Large intestine (tissue), 3 donors: ENCODE data around the gene GFRA1. TPM values are rescaled to one million over a fixed set of nuclear protein-coding genes. Genes with fewer than 3 reads are reported as not detected.

Experiments used
- DNase-seq, 2 donors: peaks; one replicate each; pipeline versions ENCODE4 v3.0.0 to v3.0.0-alpha.2; 2013
- H3K27ac ChIP-seq: one replicate; pipeline ENCODE4 v1.5.1; 2013; ENCODE audit warnings: low read length
- H3K27me3 ChIP-seq: 2 replicates; pipeline ENCODE4 v1.6.1; 2013; ENCODE audit warnings: low read length; ENCODE audit not compliant: control insufficient read depth, insufficient read depth
- H3K36me3 ChIP-seq: 2 replicates; pipeline ENCODE4 v1.6.1; 2013; ENCODE audit warnings: low read length; ENCODE audit not compliant: control insufficient read depth, insufficient read depth
- H3K4me1 ChIP-seq: one replicate; pipeline ENCODE4 v1.6.1; 2013; ENCODE audit warnings: low read length; ENCODE audit not compliant: control insufficient read depth, insufficient read depth
- H3K4me3 ChIP-seq: one replicate; pipeline ENCODE4 v1.5.1; 2013; ENCODE audit warnings: low read length
- H3K9me3 ChIP-seq: one replicate; pipeline ENCODE4 v1.6.1; 2013; ENCODE audit warnings: mild to moderate bottlenecking, low read depth, low read length, moderate library complexity; ENCODE audit not compliant: control insufficient read depth
- WGBS: methylation state at CpG from one replicate; pipeline ENCODE4 v1.1.5; 2013; ENCODE audit warnings: low lambda C conversion rate; ENCODE audit not compliant: insufficient coverage; 5-methylcytosine and 5-hydroxymethylcytosine counted together
- polyA plus RNA-seq: library from polyadenylated mRNA; unstranded; fragments of 120-200 nt; gene quantifications from one replicate; pipeline ENCODE4 v1.2.1, GENCODE V29; 2013

Gene GFRA1
- polyA plus RNA-seq, 1 donor = 17.4 TPM

DNA sequence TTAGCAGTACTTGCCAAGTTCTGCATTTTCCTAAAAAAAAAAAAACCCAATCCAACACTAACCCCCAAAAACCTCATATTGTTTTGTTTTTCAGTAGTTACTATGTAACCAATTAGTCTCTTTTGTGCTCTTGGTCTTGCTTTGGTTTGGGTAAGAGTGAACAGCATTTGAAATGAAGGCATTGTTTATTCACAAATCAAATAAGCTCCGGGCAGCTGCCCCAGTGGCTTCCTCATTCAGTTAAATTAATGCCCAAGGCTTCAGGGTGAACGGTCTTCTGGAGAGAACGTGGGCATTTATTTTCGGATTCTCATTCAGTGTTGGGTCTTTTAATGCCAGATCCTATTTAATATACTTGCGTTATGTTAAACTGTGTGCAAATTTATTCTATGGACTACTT lies 108.7 kb downstream of the GFRA1 start:
- Histone ChIP-seq H3K27me3 (no peaks in the 10 kb centered on the region), H3K36me3 (no peaks in the 10 kb centered on the region), H3K27ac (no peak overlapping the region), H3K4me1 (peaks cover 3% of the 10 kb centered on the region), H3K9me3 (no peaks in the 10 kb centered on the region), H3K4me3 (no peak overlapping the region)
- DNase-seq = peak in 1 of 2 donors; percentile 2
- WGBS = 80% methylated on average over 1 of the region's 5 CpGs

DNA sequence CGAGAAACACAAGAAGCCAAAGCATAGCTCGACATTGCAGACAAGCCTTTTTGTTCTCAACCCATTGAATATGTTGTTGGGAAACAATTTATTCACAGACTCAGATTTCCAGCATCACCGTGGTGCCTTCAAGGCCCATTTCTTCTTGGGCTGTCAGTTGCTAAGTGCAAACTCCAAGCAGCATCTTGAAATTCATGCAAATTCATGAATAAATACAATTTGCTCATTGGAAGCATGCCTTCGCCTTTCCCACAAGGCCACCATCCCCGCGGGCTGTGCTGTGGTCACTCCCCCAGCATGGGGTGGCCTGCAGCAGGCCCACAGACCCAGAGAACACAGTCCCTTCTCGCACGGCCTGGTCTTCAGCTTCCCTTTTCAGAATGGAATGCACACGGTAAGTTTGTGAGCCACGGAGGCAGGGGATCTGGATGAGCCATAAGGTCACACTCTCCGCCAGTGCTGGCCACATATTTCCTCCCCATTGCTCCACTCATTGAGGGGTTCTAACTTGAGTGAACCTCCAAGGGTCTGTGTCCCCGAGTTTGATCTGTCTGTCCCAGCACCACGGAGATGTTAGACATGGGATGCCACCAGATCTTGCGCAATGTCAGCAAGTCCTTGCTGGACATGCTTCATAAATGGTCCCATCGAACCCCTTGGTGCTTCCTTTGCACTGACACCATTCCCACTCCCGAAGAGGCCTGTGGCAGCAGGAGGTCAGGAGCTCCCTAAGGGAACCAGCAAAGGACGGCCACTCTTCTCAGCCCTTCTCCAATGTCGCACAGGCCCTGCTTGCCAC lies 109.5 kb downstream of the GFRA1 start:
- H3K4me3 ChIP-seq = no peak overlapping the region
- H3K9me3 ChIP-seq = no peaks in the 10 kb centered on the region
- H3K4me1 ChIP-seq = peaks cover 3% of the 10 kb centered on the region
- no peak overlapping the region for H3K27ac ChIP-seq
- no peak for DNase-seq
- no peaks in the 10 kb centered on the region for H3K36me3 ChIP-seq
- no CpG with 5 or more reads among the region's 18 CpGs for WGBS
- H3K27me3 ChIP-seq = no peaks in the 10 kb centered on the region

DNA sequence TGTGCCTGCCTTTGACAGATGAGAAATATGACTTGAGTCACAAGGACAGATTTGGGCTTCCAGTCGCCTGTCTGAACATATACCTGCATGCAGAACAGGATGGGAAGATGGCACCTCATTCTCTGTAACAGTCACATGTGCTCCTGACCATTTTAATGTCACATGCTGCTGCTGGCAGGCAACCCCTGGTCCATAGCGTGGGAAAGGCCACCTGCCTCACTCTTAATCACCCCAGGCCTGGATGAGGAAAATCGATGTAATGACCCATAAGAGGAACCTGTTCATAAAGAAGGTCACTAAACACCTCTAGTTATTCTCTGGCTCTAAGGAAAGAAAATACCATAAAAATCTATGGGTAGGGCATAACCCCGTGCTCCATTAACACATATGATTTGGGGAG lies 110.2 kb downstream of the GFRA1 start:
- Histone ChIP-seq H3K36me3 (no peaks in the 10 kb centered on the region), H3K4me1 (peaks cover 3% of the 10 kb centered on the region), H3K27ac (no peak overlapping the region), H3K9me3 (no peaks in the 10 kb centered on the region), H3K27me3 (no peaks in the 10 kb centered on the region), H3K4me3 (no peak overlapping the region)
- no peak for DNase-seq
- WGBS = 100% methylated on average over 1 of the region's 4 CpGs

DNA sequence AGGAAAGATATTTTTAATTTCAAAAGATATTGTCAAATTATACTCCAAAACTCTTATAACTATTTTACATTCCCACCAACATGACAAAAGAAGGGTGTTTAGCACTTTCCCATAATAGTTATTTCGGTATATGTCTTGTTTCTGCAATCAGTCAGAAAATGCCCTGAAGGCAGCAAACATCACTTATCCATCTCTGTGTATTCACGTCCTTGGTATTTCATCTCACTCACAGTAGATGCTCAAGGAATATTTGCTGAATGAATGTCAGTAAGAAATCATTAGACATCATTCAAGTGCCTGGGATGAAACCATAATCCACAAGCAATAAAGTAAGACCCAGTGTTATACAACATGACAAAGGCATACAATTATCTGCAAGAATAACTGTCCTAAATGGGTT lies 112.7 kb downstream of the GFRA1 start:
- Histone ChIP-seq H3K27me3 (no peaks in the 10 kb centered on the region), H3K4me3 (no peak overlapping the region), H3K4me1 (peaks cover 3% of the 10 kb centered on the region), H3K27ac (no peak overlapping the region), H3K36me3 (no peaks in the 10 kb centered on the region), H3K9me3 (no peaks in the 10 kb centered on the region)
- no peak for DNase-seq
- WGBS = no CpG with 5 or more reads among the region's 2 CpGs

DNA sequence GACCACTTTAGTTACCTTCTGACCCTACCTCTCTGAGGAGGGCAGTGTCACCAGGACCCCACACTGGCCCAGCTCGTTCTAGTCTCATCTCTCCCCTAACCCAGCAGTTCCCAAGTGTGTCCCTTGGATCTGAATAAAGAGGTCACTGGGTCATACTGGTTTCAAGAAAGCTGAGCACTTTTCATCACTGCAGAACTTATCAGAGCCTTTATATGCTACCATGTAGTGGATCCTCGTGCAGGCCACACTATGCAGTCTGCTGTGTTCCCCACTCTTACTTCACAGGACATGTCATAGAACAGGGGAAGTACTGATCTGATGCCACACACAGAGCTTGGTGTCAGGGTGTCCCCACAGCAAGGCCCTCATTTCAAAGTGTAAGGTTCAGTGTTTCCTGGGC lies 113.8 kb downstream of the GFRA1 start:
- H3K27ac ChIP-seq = no peak overlapping the region
- H3K9me3 ChIP-seq = no peaks in the 10 kb centered on the region
- WGBS = 100% methylated on average over 1 of the region's 2 CpGs
- H3K36me3 ChIP-seq = no peaks in the 10 kb centered on the region
- no peak overlapping the region for H3K4me3 ChIP-seq
- no peak for DNase-seq
- peaks cover 3% of the 10 kb centered on the region for H3K4me1 ChIP-seq
- H3K27me3 ChIP-seq = no peaks in the 10 kb centered on the region

DNA sequence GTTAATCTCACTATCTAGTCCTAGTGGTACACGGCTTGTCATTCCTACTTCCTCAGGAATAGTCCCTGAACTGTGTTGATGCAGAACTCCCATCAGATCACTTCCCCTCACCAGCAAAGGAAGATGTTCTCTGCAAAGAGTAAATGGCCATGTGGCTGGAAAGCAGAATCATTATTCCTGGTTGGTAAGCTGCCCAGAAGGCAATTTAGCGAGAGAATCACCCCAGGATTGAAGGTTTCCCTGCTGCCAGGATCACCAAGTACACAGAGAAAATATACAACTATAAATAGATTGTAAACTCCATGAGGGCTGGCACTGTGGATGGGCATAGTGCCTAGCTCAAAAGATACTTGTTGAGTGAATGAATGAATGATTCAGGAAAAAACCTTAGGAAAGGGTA lies 115.0 kb downstream of the GFRA1 start:
- H3K9me3 ChIP-seq = no peaks in the 10 kb centered on the region
- 100% methylated on average over 1 of the region's 2 CpGs for WGBS
- no peak overlapping the region for H3K4me3 ChIP-seq
- no peak for DNase-seq
- no peaks in the 10 kb centered on the region for H3K27me3 ChIP-seq
- no peaks in the 10 kb centered on the region for H3K4me1 ChIP-seq
- no peak overlapping the region for H3K27ac ChIP-seq
- no peaks in the 10 kb centered on the region for H3K36me3 ChIP-seq

DNA sequence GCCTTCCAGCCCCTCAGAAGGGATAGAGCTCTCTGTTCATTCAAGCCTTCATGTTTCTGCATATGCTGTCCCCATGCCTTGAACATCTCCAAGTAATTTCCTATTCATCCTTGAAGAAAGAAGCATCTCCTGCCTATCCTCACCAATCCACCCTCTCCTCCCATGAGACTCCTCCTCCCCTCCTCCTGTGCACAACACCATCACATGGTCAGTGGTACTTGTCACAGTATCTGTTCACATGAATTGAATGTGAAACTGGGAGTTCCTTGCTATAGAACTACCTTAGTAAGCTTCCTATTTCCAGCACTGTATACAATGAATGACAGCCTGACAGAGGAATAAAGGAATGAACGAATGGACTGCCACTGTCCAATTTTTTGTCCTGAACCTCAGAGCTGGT lies 115.5 kb downstream of the GFRA1 start:
- no peak for DNase-seq
- H3K9me3 ChIP-seq = no peaks in the 10 kb centered on the region
- no peaks in the 10 kb centered on the region for H3K36me3 ChIP-seq
- H3K4me3 ChIP-seq = no peak overlapping the region
- no peaks in the 10 kb centered on the region for H3K4me1 ChIP-seq
- WGBS = no CpG with 5 or more reads among the region's 1 CpG
- H3K27me3 ChIP-seq = no peaks in the 10 kb centered on the region
- no peak overlapping the region for H3K27ac ChIP-seq

DNA sequence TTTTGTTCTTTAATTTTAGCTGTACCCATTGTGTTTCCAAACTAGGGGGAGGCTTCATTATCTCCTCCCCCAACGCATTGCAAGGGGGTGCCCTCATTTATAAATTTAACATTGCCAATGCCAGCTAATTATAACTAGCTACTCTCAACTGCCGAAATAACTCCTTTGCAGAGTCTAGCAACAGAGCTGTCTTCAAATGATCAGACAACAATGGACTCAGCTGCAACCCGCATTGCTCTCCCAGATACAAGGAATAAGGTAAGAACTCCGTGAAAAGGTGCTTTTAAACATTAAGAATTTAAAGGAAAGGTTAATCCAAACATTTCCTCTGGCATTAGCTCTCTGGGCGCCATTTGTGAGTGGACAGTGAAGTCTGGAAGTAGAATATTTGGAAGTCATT lies 116.2 kb downstream of the GFRA1 start:
- H3K27me3 ChIP-seq = no peaks in the 10 kb centered on the region
- no peaks in the 10 kb centered on the region for H3K9me3 ChIP-seq
- no peak overlapping the region for H3K4me3 ChIP-seq
- H3K27ac ChIP-seq = no peak overlapping the region
- no peak for DNase-seq
- no peaks in the 10 kb centered on the region for H3K4me1 ChIP-seq
- no peaks in the 10 kb centered on the region for H3K36me3 ChIP-seq
- WGBS = 94% methylated on average over 3 of the region's 5 CpGs

DNA sequence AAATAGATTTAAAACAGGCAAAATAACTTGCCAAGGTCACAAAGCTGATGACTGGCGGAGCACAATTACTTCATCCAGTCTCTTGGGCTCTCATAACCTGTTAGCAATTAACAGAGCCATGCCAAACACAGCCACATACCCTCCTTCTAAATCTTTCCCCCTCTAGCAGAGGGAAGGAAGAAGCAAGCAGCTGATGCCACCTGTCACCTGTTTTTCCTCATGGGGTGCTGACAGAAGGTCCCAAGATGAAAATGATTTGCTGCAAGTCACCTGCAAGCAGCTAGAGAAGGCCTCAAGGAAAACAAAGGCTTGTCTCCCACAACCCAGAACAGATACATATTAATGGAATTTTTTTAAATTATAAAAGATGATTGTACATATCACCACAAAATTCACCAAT lies 117.8 kb downstream of the GFRA1 start:
- H3K27me3 ChIP-seq = no peaks in the 10 kb centered on the region
- no peaks in the 10 kb centered on the region for H3K9me3 ChIP-seq
- H3K36me3 ChIP-seq = no peaks in the 10 kb centered on the region
- H3K27ac ChIP-seq = no peak overlapping the region
- DNase-seq = no peak
- 100% methylated on average over 1 of the region's 1 CpG for WGBS
- H3K4me1 ChIP-seq = no peaks in the 10 kb centered on the region
- H3K4me3 ChIP-seq = no peak overlapping the region

DNA sequence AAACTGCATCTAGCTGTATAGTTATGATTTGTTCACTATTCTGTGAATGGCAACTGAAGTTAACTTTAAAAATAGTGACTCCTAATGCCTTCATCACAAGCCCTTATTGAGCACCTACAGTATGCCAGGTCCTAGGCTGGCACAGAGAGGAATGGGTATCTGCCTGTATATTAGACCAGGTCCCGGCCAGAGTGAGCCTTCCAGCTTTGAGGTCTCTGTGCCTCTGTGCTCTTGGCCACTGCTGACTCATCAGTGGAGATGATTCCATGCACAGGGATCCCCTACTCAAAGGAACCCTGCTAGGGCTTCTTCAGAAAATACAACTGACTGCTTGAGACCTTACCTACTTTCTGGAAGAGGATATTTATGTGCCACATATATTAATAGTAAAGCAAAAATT lies 118.4 kb downstream of the GFRA1 start:
- Histone ChIP-seq H3K4me3 (no peak overlapping the region), H3K27me3 (no peaks in the 10 kb centered on the region), H3K27ac (no peak overlapping the region), H3K4me1 (no peaks in the 10 kb centered on the region), H3K36me3 (no peaks in the 10 kb centered on the region), H3K9me3 (no peaks in the 10 kb centered on the region)
- DNase-seq = no peak
- no CpG with 5 or more reads among the region's 1 CpG for WGBS

DNA sequence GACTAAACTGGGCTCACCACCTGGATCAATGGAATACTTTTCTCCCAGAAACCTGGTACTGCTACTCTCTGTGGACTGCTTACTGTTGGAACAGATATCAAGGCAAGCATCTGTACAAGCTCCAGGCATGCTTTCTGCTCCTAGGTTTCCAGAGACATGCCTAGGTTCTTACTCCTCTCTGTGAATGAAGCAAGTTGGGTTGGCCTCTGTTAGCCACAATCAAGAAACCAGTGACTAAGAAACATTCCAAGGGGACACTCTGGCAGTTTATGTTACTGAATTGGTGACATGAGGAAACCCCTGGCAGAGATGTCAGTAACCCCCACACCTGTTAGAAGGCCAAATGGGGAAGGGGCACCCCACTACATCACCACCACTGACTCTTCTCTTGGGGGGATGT lies 121.9 kb downstream of the GFRA1 start:
- Histone ChIP-seq H3K27ac (no peak overlapping the region), H3K36me3 (no peaks in the 10 kb centered on the region), H3K4me1 (no peaks in the 10 kb centered on the region), H3K9me3 (no peaks in the 10 kb centered on the region), H3K4me3 (no peak overlapping the region), H3K27me3 (no peaks in the 10 kb centered on the region)
- DNase-seq = no peak
